Measurements from ENCODE around the gene HELB.

Gene HELB

GRCh38 chr12:66337381-66338010 lies 35.2 kb downstream of the HELB start:
- no peaks in the 10 kb centered on the region for H3K4me1 ChIP-seq (ENCODE audit: control insufficient read depth, insufficient read depth, low read length)
- peaks cover 7% of the 10 kb centered on the region for H3K36me3 ChIP-seq (ENCODE audit: control insufficient read depth, insufficient read depth, low read length)
- H3K4me3 ChIP-seq (ENCODE audit: low read depth, low read length) = no peak overlapping the region
- H3K27me3 ChIP-seq (ENCODE audit: control insufficient read depth, insufficient read depth, low read length) = no peaks in the 10 kb centered on the region
- peaks cover 4% of the 10 kb centered on the region for H3K9me3 ChIP-seq (ENCODE audit: control insufficient read depth, insufficient read depth, low read length)
- H3K9ac ChIP-seq (ENCODE audit: low read depth, low read length) = no peak overlapping the region

GRCh38 chr12:66340131-66340530 lies 37.8 kb downstream of the HELB start:
- Histone ChIP-seq H3K27me3 (ENCODE audit: control insufficient read depth, insufficient read depth, low read length) (no peaks in the 10 kb centered on the region), H3K9ac (ENCODE audit: low read depth, low read length) (no peak overlapping the region), H3K9me3 (ENCODE audit: control insufficient read depth, insufficient read depth, low read length) (peaks cover 4% of the 10 kb centered on the region), H3K4me3 (ENCODE audit: low read depth, low read length) (no peak overlapping the region), H3K36me3 (ENCODE audit: control insufficient read depth, insufficient read depth, low read length) (peaks cover 4% of the 10 kb centered on the region), H3K4me1 (ENCODE audit: control insufficient read depth, insufficient read depth, low read length) (no peaks in the 10 kb centered on the region)

GRCh38 chr12:66341126-66341525 lies 38.8 kb downstream of the HELB start:
- Histone ChIP-seq H3K36me3 (ENCODE audit: control insufficient read depth, insufficient read depth, low read length) (peaks cover 4% of the 10 kb centered on the region), H3K27me3 (ENCODE audit: control insufficient read depth, insufficient read depth, low read length) (no peaks in the 10 kb centered on the region), H3K4me3 (ENCODE audit: low read depth, low read length) (no peak overlapping the region), H3K4me1 (ENCODE audit: control insufficient read depth, insufficient read depth, low read length) (no peaks in the 10 kb centered on the region), H3K9me3 (ENCODE audit: control insufficient read depth, insufficient read depth, low read length) (peaks cover 4% of the 10 kb centered on the region), H3K9ac (ENCODE audit: low read depth, low read length) (no peak overlapping the region)

DNA sequence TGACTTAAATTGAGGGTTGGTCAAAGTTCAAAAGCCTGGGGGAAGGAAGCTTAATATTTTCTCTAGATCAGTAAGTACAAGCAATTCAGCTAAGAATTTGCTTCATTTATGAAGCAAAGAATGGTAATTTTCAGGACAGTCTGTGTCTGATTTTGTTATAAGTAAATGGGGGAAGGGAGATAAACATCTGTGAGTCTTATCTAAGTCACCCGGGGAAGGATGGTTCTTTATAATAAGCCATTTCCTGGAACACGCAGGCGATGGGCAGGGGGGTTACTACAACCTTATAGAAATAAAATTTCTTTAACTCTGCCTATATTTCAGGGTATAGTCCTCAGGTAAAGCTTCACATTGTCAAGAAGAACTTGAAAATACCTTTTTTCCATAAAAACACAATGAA lies 42.9 kb downstream of the HELB start:
- H3K36me3 ChIP-seq (ENCODE audit: control insufficient read depth, insufficient read depth, low read length) = peaks cover 4% of the 10 kb centered on the region
- H3K9me3 ChIP-seq (ENCODE audit: control insufficient read depth, insufficient read depth, low read length) = peaks cover 4% of the 10 kb centered on the region
- H3K4me3 ChIP-seq (ENCODE audit: low read depth, low read length) = no peak overlapping the region
- H3K4me1 ChIP-seq (ENCODE audit: control insufficient read depth, insufficient read depth, low read length) = no peaks in the 10 kb centered on the region
- H3K9ac ChIP-seq (ENCODE audit: low read depth, low read length) = no peak overlapping the region
- H3K27me3 ChIP-seq (ENCODE audit: control insufficient read depth, insufficient read depth, low read length) = no peaks in the 10 kb centered on the region

GRCh38 chr12:66345956-66346355 lies 43.7 kb downstream of the HELB start:
- Histone ChIP-seq H3K9me3 (ENCODE audit: control insufficient read depth, insufficient read depth, low read length) (peaks cover 4% of the 10 kb centered on the region), H3K27me3 (ENCODE audit: control insufficient read depth, insufficient read depth, low read length) (no peaks in the 10 kb centered on the region), H3K4me1 (ENCODE audit: control insufficient read depth, insufficient read depth, low read length) (no peaks in the 10 kb centered on the region), H3K36me3 (ENCODE audit: control insufficient read depth, insufficient read depth, low read length) (peaks cover 3% of the 10 kb centered on the region), H3K9ac (ENCODE audit: low read depth, low read length) (no peak overlapping the region), H3K4me3 (ENCODE audit: low read depth, low read length) (no peak overlapping the region)

- H3K4me3 ChIP-seq (ENCODE audit: low read depth, low read length) = no peak overlapping the region
- no peak overlapping the region for H3K9ac ChIP-seq (ENCODE audit: low read depth, low read length)
- no peaks in the 10 kb centered on the region for H3K36me3 ChIP-seq (ENCODE audit: control insufficient read depth, insufficient read depth, low read length)
- H3K27me3 ChIP-seq (ENCODE audit: control insufficient read depth, insufficient read depth, low read length) = no peaks in the 10 kb centered on the region
- no peaks in the 10 kb centered on the region for H3K4me1 ChIP-seq (ENCODE audit: control insufficient read depth, insufficient read depth, low read length)
- no peaks in the 10 kb centered on the region for H3K9me3 ChIP-seq (ENCODE audit: control insufficient read depth, insufficient read depth, low read length)
Measured at GRCh38 chr12:66351301-66351700, 49.0 kb downstream of the HELB start.

GRCh38 chr12:66352197-66352596 lies 49.9 kb downstream of the HELB start:
- Histone ChIP-seq H3K36me3 (ENCODE audit: control insufficient read depth, insufficient read depth, low read length) (no peaks in the 10 kb centered on the region), H3K4me3 (ENCODE audit: low read depth, low read length) (no peak overlapping the region), H3K4me1 (ENCODE audit: control insufficient read depth, insufficient read depth, low read length) (no peaks in the 10 kb centered on the region), H3K9ac (ENCODE audit: low read depth, low read length) (no peak overlapping the region), H3K9me3 (ENCODE audit: control insufficient read depth, insufficient read depth, low read length) (no peaks in the 10 kb centered on the region), H3K27me3 (ENCODE audit: control insufficient read depth, insufficient read depth, low read length) (no peaks in the 10 kb centered on the region)

DNA sequence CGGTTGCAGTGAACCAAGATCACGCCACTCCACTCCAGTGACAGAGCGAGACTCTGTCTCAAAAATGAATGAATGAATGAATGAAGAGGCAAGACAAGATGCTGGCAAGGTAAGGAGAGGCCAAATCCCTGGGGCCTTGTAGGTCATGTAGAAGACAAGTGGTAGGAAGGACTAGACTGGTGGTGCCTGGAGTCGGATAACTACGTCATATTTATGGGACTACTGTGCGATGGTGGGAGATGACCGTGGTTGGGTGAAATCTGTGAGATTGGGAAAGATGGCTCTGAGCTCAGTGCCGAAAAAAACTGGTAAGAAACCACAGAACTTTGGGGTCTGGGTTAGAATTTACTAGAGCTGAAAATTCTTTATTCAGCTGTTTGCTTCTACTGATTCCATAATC lies 50.6 kb downstream of the HELB start:
- Histone ChIP-seq H3K9ac (ENCODE audit: low read depth, low read length) (no peak overlapping the region), H3K36me3 (ENCODE audit: control insufficient read depth, insufficient read depth, low read length) (no peaks in the 10 kb centered on the region), H3K4me1 (ENCODE audit: control insufficient read depth, insufficient read depth, low read length) (no peaks in the 10 kb centered on the region), H3K9me3 (ENCODE audit: control insufficient read depth, insufficient read depth, low read length) (no peaks in the 10 kb centered on the region), H3K27me3 (ENCODE audit: control insufficient read depth, insufficient read depth, low read length) (no peaks in the 10 kb centered on the region), H3K4me3 (ENCODE audit: low read depth, low read length) (no peak overlapping the region)

DNA sequence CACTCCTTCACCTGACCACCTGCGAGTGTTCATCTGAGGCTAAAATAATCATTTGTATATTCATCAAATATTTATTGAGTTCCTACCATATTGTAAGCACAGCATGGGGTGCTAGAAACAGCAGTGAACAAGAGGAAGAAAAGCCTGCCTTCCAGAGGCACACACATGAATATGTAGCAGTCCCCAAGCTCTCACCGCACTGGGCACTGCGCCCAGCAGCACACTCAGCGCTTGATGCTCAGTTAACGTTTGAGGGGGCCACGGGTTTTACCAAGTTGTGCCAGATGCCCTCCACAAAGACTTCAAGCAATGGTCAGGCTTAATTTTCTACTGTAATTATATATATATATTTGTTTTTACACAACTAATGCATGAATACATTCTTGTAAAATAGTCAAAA lies 52.0 kb downstream of the HELB start:
- Histone ChIP-seq H3K4me1 (ENCODE audit: control insufficient read depth, insufficient read depth, low read length) (no peaks in the 10 kb centered on the region), H3K9me3 (ENCODE audit: control insufficient read depth, insufficient read depth, low read length) (no peaks in the 10 kb centered on the region), H3K4me3 (ENCODE audit: low read depth, low read length) (no peak overlapping the region), H3K9ac (ENCODE audit: low read depth, low read length) (no peak overlapping the region), H3K36me3 (ENCODE audit: control insufficient read depth, insufficient read depth, low read length) (no peaks in the 10 kb centered on the region), H3K27me3 (ENCODE audit: control insufficient read depth, insufficient read depth, low read length) (no peaks in the 10 kb centered on the region)

DNA sequence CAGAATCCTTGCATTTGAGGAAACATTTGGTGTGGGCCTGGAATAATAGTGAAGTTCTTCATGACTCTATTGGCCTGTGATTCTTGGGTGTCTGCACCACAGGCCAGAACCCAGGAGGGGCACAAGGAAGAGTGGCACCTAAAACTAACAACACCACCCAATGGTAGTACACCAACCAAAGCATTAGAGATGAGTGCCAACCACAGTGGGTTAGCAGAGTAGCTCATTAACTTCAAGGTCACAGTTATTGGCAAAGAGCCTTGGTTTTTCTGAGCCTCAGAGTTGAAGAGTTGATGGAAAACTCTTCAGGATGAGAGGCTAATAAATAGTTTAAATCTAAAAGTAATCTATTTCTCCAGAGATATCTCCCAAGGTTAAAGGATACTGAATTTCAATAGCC lies 57.0 kb downstream of the HELB start:
- H3K4me3 ChIP-seq (ENCODE audit: low read depth, low read length) = no peak overlapping the region
- no peaks in the 10 kb centered on the region for H3K27me3 ChIP-seq (ENCODE audit: control insufficient read depth, insufficient read depth, low read length)
- H3K9me3 ChIP-seq (ENCODE audit: control insufficient read depth, insufficient read depth, low read length) = no peaks in the 10 kb centered on the region
- H3K9ac ChIP-seq (ENCODE audit: low read depth, low read length) = no peak overlapping the region
- H3K36me3 ChIP-seq (ENCODE audit: control insufficient read depth, insufficient read depth, low read length) = no peaks in the 10 kb centered on the region
- H3K4me1 ChIP-seq (ENCODE audit: control insufficient read depth, insufficient read depth, low read length) = no peaks in the 10 kb centered on the region

GRCh38 chr12:66361703-66362102 lies 59.4 kb downstream of the HELB start:
- Histone ChIP-seq H3K4me1 (ENCODE audit: control insufficient read depth, insufficient read depth, low read length) (no peaks in the 10 kb centered on the region), H3K9ac (ENCODE audit: low read depth, low read length) (no peak overlapping the region), H3K36me3 (ENCODE audit: control insufficient read depth, insufficient read depth, low read length) (no peaks in the 10 kb centered on the region), H3K4me3 (ENCODE audit: low read depth, low read length) (no peak overlapping the region), H3K9me3 (ENCODE audit: control insufficient read depth, insufficient read depth, low read length) (no peaks in the 10 kb centered on the region), H3K27me3 (ENCODE audit: control insufficient read depth, insufficient read depth, low read length) (no peaks in the 10 kb centered on the region)

- H3K4me3 ChIP-seq (ENCODE audit: low read depth, low read length) = no peak overlapping the region
- H3K4me1 ChIP-seq (ENCODE audit: control insufficient read depth, insufficient read depth, low read length) = no peaks in the 10 kb centered on the region
- H3K27me3 ChIP-seq (ENCODE audit: control insufficient read depth, insufficient read depth, low read length) = no peaks in the 10 kb centered on the region
- no peaks in the 10 kb centered on the region for H3K9me3 ChIP-seq (ENCODE audit: control insufficient read depth, insufficient read depth, low read length)
- no peaks in the 10 kb centered on the region for H3K36me3 ChIP-seq (ENCODE audit: control insufficient read depth, insufficient read depth, low read length)
- H3K9ac ChIP-seq (ENCODE audit: low read depth, low read length) = no peak overlapping the region
Measured at GRCh38 chr12:66365718-66366490, 63.6 kb downstream of the HELB start.

Measured in iPS-15b (cell line).